DMS114 treated with DMSO at 0.1 percent for 48 hours (cell line): ENCODE data around the gene NAA11.
"Not testable (repeated sequence)": the region's sequence is repeated elsewhere in the genome, so short reads cannot be mapped to it uniquely, and the experiment has no call there.

Experiments used
- DNase-seq: peaks from one replicate; lab custom pipeline; 2025; ENCODE audit not compliant: unreplicated experiment; lab: John Stamatoyannopoulos, UW

NAA11 gene

GRCh38 chr4:79311279-79311678 is 14.6 kb downstream of the NAA11 start:
- no peak for DNase-seq

- DNase-seq: no peak
Observed at GRCh38 chr4:79308971-79309370, 16.9 kb downstream of the NAA11 start.

- no peak for DNase-seq
Observed at GRCh38 chr4:79308137-79308536, 17.7 kb downstream of the NAA11 start.

GRCh38 chr4:79306795-79307194 is 19.1 kb downstream of the NAA11 start:
- no peak for DNase-seq

GRCh38 chr4:79300280-79300679 is 25.6 kb downstream of the NAA11 start:
- no peak for DNase-seq

GRCh38 chr4:79298484-79298883 is 27.4 kb downstream of the NAA11 start:
- no peak for DNase-seq

GRCh38 chr4:79298027-79298426 is 27.8 kb downstream of the NAA11 start:
- no peak for DNase-seq

GRCh38 chr4:79297479-79297878 is 28.4 kb downstream of the NAA11 start:
- no peak for DNase-seq

GRCh38 chr4:79296768-79297428 is 29.0 kb downstream of the NAA11 start:
- DNase-seq: no peak

- DNase-seq: no peak
Observed at GRCh38 chr4:79295086-79295485, 30.8 kb downstream of the NAA11 start.

GRCh38 chr4:79294064-79294463 is 31.8 kb downstream of the NAA11 start:
- DNase-seq: no peak

GRCh38 chr4:79292008-79292407 is 33.9 kb downstream of the NAA11 start:
- DNase-seq: no peak

- DNase-seq: no peak
Observed at GRCh38 chr4:79290376-79290775, 35.5 kb downstream of the NAA11 start.

- DNase-seq: no peak
Observed at GRCh38 chr4:79288185-79288584, 37.7 kb downstream of the NAA11 start.

GRCh38 chr4:79287718-79288117 is 38.1 kb downstream of the NAA11 start:
- DNase-seq: no peak

- no peak for DNase-seq
Observed at GRCh38 chr4:79287076-79287475, 38.8 kb downstream of the NAA11 start.

GRCh38 chr4:79281566-79282359 is 44.1 kb downstream of the NAA11 start:
- no peak for DNase-seq

GRCh38 chr4:79277467-79277866 is 48.4 kb downstream of the NAA11 start:
- not testable (repeated sequence) for DNase-seq

- DNase-seq: no peak
Observed at GRCh38 chr4:79273915-79274314, 51.9 kb downstream of the NAA11 start.

- DNase-seq: no peak
Observed at GRCh38 chr4:79272761-79273160, 53.1 kb downstream of the NAA11 start.

- DNase-seq: no peak
Observed at GRCh38 chr4:79272126-79272525, 53.7 kb downstream of the NAA11 start.

GRCh38 chr4:79267671-79268070 is 58.2 kb downstream of the NAA11 start:
- DNase-seq: no peak
